K562 (cell line): ENCODE measurements around the gene KCP. TPM values are rescaled to one million over a fixed set of nuclear protein-coding genes. Genes with fewer than 3 reads are reported as not detected.
A peak's percentile ranks its signal among the peaks of the same experiment; 100 is the strongest.

ENCODE experiments used
- CEBPG ChIP-seq, 3 experiments: fragments of 200-800 bp in 1 of 3; sonication (Bioruptor generic) in 1 of 3; sonication (generic) in 1 of 3; formaldehyde crosslinking in 1 of 3; IDR thresholded peaks in 2 of 3; conservative IDR thresholded peaks in 1 of 3; 2 replicates each; pipeline versions ENCODE4 v1.6.1 to v1.8.0; 2016 to 2022; ENCODE audit warnings: missing compliant biosample characterization in 2 of 3, missing genetic modification characterization in 2 of 3, mild to moderate bottlenecking in 1 of 3, missing genetic modification reagents in 1 of 3
- EHMT2 ChIP-seq: fragments of 450-650 bp; IDR thresholded peaks from 2 replicates; pipeline ENCODE4 v1.6.1; 2018; ENCODE audit warnings: antibody characterized with exemption
- FOSL1 ChIP-seq: fragments of 200-800 bp; sonication (Bioruptor generic); conservative IDR thresholded peaks from 2 replicates; pipeline ENCODE4 v1.6.1; 2016; ENCODE audit warnings: missing genetic modification characterization, missing compliant biosample characterization
- FOXJ2 ChIP-seq: fragments of 200-800 bp; sonication (Bioruptor generic); IDR thresholded peaks from 2 replicates; pipeline ENCODE4 v1.6.1; 2016; ENCODE audit warnings: missing genetic modification characterization, missing compliant biosample characterization
- FOXJ3 ChIP-seq: sonication (generic); formaldehyde crosslinking; IDR thresholded peaks from 2 replicates; pipeline ENCODE4 v1.4.0; 2020; ENCODE audit warnings: mild to moderate bottlenecking, missing genetic modification reagents
- FUS ChIP-seq: fragments of 200-400 bp; formaldehyde crosslinking; optimal IDR thresholded peaks from 2 replicates; pipeline ENCODE3; 2017; ENCODE audit warnings: low read depth, low read length
- GABPB2 ChIP-seq: fragments of 250-450 bp; sonication (Bioruptor Pico); conservative IDR thresholded peaks from 2 replicates; pipeline ENCODE4 v1.5.1; 2021; ENCODE audit warnings: mild to moderate bottlenecking
- HIVEP1 ChIP-seq: fragments of 250-450 bp; sonication (Bioruptor Pico); IDR thresholded peaks from 2 replicates; pipeline ENCODE4 v1.4.0; 2020; ENCODE audit warnings: mild to moderate bottlenecking
- IFI16 ChIP-seq: fragments of 250-450 bp; sonication (Bioruptor Pico); IDR thresholded peaks from 2 replicates; pipeline ENCODE4 v2.1.2; 2022; ENCODE audit warnings: mild to moderate bottlenecking, inconsistent platforms
- MTA2 ChIP-seq: fragments of 450-650 bp; IDR thresholded peaks from 2 replicates; pipeline ENCODE4 v1.6.1; 2016; ENCODE audit warnings: low read depth
- MYBL2 ChIP-seq, 2 experiments: fragments of 450-650 bp in 1 of 2; sonication (generic) in 1 of 2; formaldehyde crosslinking in 1 of 2; IDR thresholded peaks; 2 replicates each; pipeline versions ENCODE4 v1.6.1 to v1.8.1; 2017 to 2022; ENCODE audit warnings: borderline replicate concordance in 1 of 2, inconsistent platforms in 1 of 2, low read depth in 1 of 2, mild to moderate bottlenecking in 1 of 2, missing genetic modification reagents in 1 of 2, moderate library complexity in 1 of 2
- NR2C2 ChIP-seq, 2 experiments: fragments of 200-800 bp in 1 of 2; sonication (Bioruptor generic) in 1 of 2; sonication (generic) in 1 of 2; formaldehyde crosslinking in 1 of 2; IDR thresholded peaks; 2 replicates each; pipeline versions ENCODE4 v1.6.1 to v1.8.0; 2016 to 2022; ENCODE audit warnings: mild to moderate bottlenecking in 1 of 2, missing compliant biosample characterization in 1 of 2, missing genetic modification characterization in 1 of 2, missing genetic modification reagents in 1 of 2
- NR3C1 ChIP-seq: sonication (generic); formaldehyde crosslinking; IDR thresholded peaks from 2 replicates; pipeline ENCODE4 v1.8.1; 2022; ENCODE audit warnings: missing genetic modification reagents
- SRF ChIP-seq, 2 experiments: fragments of 250-450, 450-650 bp in 1 of 2; sonication (Bioruptor Pico) in 1 of 2; sonication (generic) in 1 of 2; formaldehyde crosslinking; IDR thresholded peaks; 2 replicates each; pipeline versions ENCODE4 v1.5.0 to v1.5.1; 2020 to 2022; ENCODE audit warnings: mild to moderate bottlenecking in 1 of 2, missing genetic modification reagents in 1 of 2
- XRCC3 ChIP-seq: fragments of 450-650 bp; IDR thresholded peaks from 2 replicates; pipeline ENCODE4 v1.6.1; 2017; ENCODE audit warnings: mild to moderate bottlenecking, moderate library complexity
- ZEB2 ChIP-seq: fragments of 450-650 bp; IDR thresholded peaks from 2 replicates; pipeline ENCODE4 v1.6.1; 2016
- ZFPM2 ChIP-seq: fragments of 250-450 bp; sonication (Bioruptor Pico); IDR thresholded peaks from 2 replicates; pipeline ENCODE4 v1.5.1; 2022; ENCODE audit warnings: mild to moderate bottlenecking
- ZFX ChIP-seq: sonication (generic); formaldehyde crosslinking; IDR thresholded peaks from 2 replicates; pipeline ENCODE4 v1.8.0; 2022; ENCODE audit warnings: mild to moderate bottlenecking, missing genetic modification reagents, moderate library complexity
- ZNF830 ChIP-seq: fragments of 250-450 bp; sonication (Bioruptor Pico); IDR thresholded peaks from 2 replicates; pipeline ENCODE4 v1.5.0; 2021; ENCODE audit warnings: mild to moderate bottlenecking
- polyA plus RNA-seq, 8 experiments: library from polyadenylated mRNA; depleted of rRNA in 4 of 8; stranded (reverse) in 5 of 8; unstranded in 3 of 8; fragments of >200 nt; fragmentation: Nextera tagmentation in 2 of 8; fragmentation: Illumina TruSeq in 1 of 8; extraction: Ambion mirVana in 2 of 8; extraction: Trizol in 1 of 8; gene quantifications; 2 replicates each; pipeline versions ENCODE4 v1.2.1 to v1.2.3, GENCODE V29; 2011 to 2014; ENCODE audit warnings: inconsistent platforms in 1 of 8, missing spikeins in 1 of 8
- total RNA-seq, 7 experiments: library from RNA; depleted of rRNA in 6 of 7; stranded (reverse); fragments of >200 nt in 6 of 7; fragmentation: Illumina TruSeq in 2 of 7; extraction: Trizol in 2 of 7; gene quantifications; 2 replicates each; pipeline versions ENCODE4 v1.2.1 to v1.2.3, GENCODE V29; 2011 to 2021; ENCODE audit warnings: low replicate concordance in 1 of 7
- TF ChIP-seq, protein P1 (sequence below), 3 experiments: fragments of 200-800 bp in 1 of 3; fragments of 250-450 bp in 1 of 3; fragments of 450-650 bp in 1 of 3; sonication (Bioruptor Pico) in 1 of 3; sonication (Bioruptor generic) in 1 of 3; formaldehyde crosslinking in 1 of 3; IDR thresholded peaks; 2 replicates each; pipeline versions ENCODE4 v1.6.1 to v1.8.0; 2016 to 2022; ENCODE audit warnings: mild to moderate bottlenecking in 2 of 3, missing genetic modification characterization in 2 of 3, missing compliant biosample characterization in 1 of 3, moderate library complexity in 1 of 3
- TF ChIP-seq, protein P2 (sequence below): fragments of 450-650 bp; formaldehyde crosslinking; IDR thresholded peaks from 2 replicates; pipeline ENCODE4 v1.4.0; 2022; ENCODE audit warnings: missing genetic modification characterization
- TF ChIP-seq, protein P3 (sequence below): fragments of 250-450 bp; sonication (Bioruptor Pico); IDR thresholded peaks from 2 replicates; pipeline ENCODE4 v1.9.0; 2021; ENCODE audit warnings: mild to moderate bottlenecking

Gene KCP
- total and polyA plus RNA-seq, 9 of the 15 experiments (the other 6 are each of a cell fraction or from before 2014, with no cell fraction given), result 0.06 to 0.17 (median 0.12) TPM; not detected in 3

GRCh38 chr7:128831178-128831993, 79.1 kb downstream of the KCP start (continued):
- no peak for TF ChIP-seq IFI16 (CRISPR knock-in tag)
- no peak for TF ChIP-seq NR3C1 (CRISPR knock-in tag)
- TF ChIP-seq FOSL1, result no peak
- TF ChIP-seq ZFX (CRISPR knock-in tag), result peak; percentile 82
- no peak for TF ChIP-seq MYBL2 (IDR thresholded peaks at IDR 0.05; ENCODE audit: low read depth)
- no peak for TF ChIP-seq MYBL2 (CRISPR knock-in tag; IDR thresholded peaks at IDR 0.05; ENCODE audit: borderline replicate concordance)
- TF ChIP-seq HIVEP1 (CRISPR knock-in tag), result peak; percentile 76; the same call in 1 of the 2 replicates
- TF ChIP-seq EHMT2, result no peak
- peak; percentile 56; the same call in 1 of the 2 replicates for TF ChIP-seq ZEB2
- 0 out of 2 replicates have a peak, but pooled peaks have one; percentile 34 for TF ChIP-seq ZNF830 (CRISPR knock-in tag)
- TF ChIP-seq ZFPM2 (CRISPR knock-in tag), result 0 out of 2 replicates have a peak, but pooled peaks have one; percentile 23
- no peak for TF ChIP-seq MTA2
- TF ChIP-seq GABPB2 (CRISPR knock-in tag), result no peak
- no peak for TF ChIP-seq FUS
- no peak for TF ChIP-seq FOXJ2 (tag)
- TF ChIP-seq, protein P1, sequence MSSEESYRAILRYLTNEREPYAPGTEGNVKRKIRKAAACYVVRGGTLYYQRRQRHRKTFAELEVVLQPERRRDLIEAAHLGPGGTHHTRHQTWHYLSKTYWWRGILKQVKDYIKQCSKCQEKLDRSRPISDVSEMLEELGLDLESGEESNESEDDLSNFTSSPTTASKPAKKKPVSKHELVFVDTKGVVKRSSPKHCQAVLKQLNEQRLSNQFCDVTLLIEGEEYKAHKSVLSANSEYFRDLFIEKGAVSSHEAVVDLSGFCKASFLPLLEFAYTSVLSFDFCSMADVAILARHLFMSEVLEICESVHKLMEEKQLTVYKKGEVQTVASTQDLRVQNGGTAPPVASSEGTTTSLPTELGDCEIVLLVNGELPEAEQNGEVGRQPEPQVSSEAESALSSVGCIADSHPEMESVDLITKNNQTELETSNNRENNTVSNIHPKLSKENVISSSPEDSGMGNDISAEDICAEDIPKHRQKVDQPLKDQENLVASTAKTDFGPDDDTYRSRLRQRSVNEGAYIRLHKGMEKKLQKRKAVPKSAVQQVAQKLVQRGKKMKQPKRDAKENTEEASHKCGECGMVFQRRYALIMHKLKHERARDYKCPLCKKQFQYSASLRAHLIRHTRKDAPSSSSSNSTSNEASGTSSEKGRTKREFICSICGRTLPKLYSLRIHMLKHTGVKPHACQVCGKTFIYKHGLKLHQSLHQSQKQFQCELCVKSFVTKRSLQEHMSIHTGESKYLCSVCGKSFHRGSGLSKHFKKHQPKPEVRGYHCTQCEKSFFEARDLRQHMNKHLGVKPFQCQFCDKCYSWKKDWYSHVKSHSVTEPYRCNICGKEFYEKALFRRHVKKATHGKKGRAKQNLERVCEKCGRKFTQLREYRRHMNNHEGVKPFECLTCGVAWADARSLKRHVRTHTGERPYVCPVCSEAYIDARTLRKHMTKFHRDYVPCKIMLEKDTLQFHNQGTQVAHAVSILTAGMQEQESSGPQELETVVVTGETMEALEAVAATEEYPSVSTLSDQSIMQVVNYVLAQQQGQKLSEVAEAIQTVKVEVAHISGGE (CRISPR knock-in tag; IDR thresholded peaks at IDR 0.05), result no peak; a peak in 1 of 6 replicates
- TF ChIP-seq, protein P2, sequence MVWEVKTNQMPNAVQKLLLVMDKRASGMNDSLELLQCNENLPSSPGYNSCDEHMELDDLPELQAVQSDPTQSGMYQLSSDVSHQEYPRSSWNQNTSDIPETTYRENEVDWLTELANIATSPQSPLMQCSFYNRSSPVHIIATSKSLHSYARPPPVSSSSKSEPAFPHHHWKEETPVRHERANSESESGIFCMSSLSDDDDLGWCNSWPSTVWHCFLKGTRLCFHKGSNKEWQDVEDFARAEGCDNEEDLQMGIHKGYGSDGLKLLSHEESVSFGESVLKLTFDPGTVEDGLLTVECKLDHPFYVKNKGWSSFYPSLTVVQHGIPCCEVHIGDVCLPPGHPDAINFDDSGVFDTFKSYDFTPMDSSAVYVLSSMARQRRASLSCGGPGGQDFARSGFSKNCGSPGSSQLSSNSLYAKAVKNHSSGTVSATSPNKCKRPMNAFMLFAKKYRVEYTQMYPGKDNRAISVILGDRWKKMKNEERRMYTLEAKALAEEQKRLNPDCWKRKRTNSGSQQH, result no peak
- TF ChIP-seq SRF (CRISPR knock-in tag; IDR thresholded peaks at IDR 0.05), result peak in 1 of 2 experiments; percentile 73; a peak in 2 of 4 replicates
- no peak for TF ChIP-seq XRCC3
- no peak for TF ChIP-seq FOXJ3 (CRISPR knock-in tag)
- 0 out of 2 replicates have a peak, but pooled peaks have one; percentile 23 for TF ChIP-seq NR2C2 (CRISPR knock-in tag; IDR thresholded peaks at IDR 0.05)
- no peak for TF ChIP-seq NR2C2 (tag; IDR thresholded peaks at IDR 0.05)
- TF ChIP-seq, protein P3, sequence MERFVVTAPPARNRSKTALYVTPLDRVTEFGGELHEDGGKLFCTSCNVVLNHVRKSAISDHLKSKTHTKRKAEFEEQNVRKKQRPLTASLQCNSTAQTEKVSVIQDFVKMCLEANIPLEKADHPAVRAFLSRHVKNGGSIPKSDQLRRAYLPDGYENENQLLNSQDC (CRISPR knock-in tag), result no peak
- no peak for TF ChIP-seq CEBPG (CRISPR knock-in tag; IDR thresholded peaks at IDR 0.05)
- TF ChIP-seq CEBPG (tag; conservative IDR thresholded peaks at IDR 0.05 in 1 of 2, IDR thresholded peaks at IDR 0.05 in 1 of 2), result no peak
